GM18502 (cell line): ENCODE measurements around the gene BLCAP.

ENCODE experiments used
- ATAC-seq: cut with Tn5 transposase; IDR thresholded peaks from one replicate; pipeline ENCODE4 v1.9.1; 2021; ENCODE audit warnings: mild to moderate bottlenecking; ENCODE audit not compliant: unreplicated experiment, poor library complexity

The BLCAP gene

DNA sequence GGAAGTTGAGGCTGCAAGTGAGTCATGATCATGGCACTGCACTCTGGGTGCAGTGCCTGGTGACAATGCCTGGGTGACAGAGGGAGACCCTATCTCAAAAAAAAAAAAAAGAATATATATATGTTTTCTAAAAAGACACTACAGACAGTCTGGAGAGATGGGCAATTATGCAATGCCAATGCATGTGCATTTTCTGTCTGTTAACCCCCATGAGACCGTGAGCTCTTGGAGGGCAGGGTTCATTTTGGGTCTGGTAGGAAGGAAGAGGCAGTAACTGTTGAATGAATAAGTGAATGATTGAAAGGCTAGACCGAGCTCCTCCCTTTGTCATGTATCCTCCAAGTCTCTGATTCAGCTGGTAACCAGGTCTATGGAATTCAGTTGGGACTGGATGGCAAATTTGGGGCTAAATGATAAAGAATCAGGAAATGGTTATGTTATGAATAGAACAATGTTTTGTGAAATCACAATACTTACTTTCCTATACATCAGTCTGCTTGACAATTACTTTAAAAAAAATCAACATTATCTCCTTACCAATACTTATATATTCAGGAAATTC is 5.6 kb upstream of the BLCAP start:
- ATAC-seq = no peak

DNA sequence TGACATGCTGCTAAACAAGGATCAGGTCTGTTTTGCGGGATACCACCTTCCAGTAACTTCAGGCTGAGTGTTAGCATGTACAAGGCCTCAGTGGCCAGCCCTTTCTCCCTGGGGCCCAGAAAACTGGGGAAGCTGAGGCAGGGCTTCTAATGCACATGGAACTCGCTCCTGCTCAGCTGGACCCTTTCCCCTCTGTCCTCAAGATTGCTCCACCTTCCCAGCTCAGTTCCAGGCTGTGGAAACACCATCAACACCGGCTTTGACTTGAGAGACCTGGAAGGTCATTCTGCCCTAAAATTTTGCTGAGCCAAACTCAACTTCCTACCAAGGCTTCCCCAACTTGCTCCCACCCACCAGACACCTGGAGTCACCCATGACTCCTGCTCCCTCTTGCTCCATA is 4.2 kb upstream of the BLCAP start:
- ATAC-seq = no peak

DNA sequence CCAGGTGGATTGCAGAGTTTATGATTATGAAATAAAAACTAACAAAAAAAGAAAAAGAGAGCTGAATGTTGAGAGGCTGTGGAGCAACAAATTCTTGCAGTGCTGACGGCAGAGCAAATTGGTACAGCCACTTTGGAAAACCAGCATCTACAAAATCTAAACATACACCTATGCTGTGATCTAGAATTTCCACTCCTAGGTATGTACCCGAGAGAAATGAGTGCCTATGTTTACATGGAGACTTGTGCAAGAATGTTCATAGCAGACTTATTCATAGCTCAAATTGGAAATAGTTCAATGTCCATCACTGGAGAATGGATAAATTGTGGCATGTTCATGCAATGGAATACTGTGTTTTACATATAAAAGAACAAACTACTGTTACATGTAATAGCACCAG is 3.0 kb upstream of the BLCAP start:
- no peak for ATAC-seq

DNA sequence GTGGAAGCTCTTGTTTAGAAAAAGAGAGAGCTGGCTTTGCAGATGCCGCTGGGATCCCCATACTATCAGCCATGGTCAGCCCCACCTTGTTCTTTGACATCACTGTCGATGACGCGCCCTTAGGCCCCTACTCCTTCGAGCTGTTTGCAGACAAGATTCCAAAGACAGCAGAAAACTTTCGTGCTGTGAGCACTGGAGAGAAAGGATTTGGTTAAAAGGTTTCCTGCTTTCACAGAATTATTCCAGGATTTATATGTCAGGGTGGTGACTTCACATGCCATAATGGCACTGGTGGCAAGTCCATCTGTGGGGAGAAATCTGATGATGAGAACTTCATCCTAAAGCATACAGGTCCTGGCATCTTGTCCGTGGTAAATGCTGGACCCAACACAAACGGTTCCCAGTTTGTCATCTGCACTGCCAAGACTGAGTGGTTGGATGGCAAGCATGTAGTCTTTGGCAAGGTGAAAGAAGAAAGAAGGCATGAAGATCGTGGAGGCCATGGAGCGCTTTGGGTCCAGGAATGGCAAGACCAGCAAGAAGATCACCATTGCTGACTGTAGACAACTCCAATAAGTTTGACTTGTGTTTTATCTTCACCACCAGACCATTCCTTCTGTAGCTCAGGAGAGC is 2.4 kb upstream of the BLCAP start:
- no peak for ATAC-seq

DNA sequence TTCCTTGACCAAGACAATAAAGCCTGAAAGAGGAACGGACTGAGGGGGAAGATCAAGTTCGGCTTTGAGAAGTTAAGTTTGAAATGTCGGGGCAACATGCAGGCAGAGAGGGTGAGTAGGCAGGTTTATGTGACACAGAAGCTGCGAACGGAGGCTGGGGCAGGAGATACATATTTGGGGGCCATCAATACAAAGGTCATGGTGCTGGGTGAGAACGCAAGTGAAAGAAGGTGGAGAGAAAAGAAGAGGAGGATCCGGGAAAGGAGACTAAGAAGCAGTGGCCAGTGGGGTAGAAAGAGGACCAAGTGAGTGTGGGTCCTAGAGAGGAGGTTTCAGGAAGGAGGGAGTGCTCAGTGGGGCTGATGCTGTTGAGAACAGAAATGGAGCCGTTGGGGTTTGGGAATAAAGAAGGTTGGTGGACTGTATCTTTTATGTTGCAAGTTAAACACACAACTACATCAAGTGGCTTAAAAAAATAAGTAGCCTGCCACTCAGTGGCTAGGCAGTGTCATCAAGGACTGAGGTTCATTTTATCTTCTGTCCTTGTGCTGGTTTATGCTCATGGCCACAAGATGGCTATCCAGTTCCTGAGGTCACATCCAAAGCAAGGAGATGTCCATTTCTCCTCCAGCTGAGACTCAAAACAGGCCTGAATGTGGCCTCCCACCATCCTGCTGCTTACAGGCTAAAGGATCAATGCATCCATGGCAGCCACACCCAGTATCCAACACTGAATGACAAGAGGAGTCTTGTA is 1.7 kb upstream of the BLCAP start:
- no peak for ATAC-seq

DNA sequence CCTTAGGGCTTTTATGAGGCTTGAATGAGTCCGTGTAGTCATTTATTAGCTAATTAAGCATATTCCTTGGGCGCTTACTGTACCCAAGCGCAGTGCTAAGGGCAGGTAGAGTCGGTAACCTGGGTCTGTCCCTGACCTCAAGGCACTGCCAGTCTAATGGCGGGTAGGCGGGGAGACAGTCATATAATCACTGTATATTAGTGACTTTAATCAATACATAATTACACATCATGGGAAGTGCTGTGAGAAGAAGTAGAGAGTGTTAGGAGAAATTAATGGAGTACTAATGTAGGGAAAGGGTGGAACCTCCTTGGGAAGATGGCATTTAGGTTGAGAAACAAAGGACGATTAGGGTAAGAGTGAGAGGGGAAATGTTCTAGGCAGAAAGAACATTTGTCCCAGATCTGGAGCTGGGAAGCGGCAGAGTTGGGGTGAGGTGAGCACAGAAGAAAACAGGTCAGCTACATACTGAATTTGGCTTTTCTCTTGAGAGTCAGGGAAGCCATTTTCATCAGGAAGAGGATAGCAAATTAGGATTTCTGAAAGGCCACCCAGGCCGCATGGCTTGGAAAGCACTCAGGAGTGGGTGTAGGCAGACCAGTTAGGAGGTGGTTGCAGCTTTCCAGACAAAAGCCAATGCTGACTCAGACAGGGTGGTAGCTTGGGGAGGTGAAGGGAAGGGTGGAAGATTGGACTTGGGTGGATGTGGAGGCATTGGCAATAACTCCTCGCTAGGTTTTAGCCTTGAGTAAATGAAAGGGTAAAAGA is 954 bp upstream of the BLCAP start:
- no peak for ATAC-seq

DNA sequence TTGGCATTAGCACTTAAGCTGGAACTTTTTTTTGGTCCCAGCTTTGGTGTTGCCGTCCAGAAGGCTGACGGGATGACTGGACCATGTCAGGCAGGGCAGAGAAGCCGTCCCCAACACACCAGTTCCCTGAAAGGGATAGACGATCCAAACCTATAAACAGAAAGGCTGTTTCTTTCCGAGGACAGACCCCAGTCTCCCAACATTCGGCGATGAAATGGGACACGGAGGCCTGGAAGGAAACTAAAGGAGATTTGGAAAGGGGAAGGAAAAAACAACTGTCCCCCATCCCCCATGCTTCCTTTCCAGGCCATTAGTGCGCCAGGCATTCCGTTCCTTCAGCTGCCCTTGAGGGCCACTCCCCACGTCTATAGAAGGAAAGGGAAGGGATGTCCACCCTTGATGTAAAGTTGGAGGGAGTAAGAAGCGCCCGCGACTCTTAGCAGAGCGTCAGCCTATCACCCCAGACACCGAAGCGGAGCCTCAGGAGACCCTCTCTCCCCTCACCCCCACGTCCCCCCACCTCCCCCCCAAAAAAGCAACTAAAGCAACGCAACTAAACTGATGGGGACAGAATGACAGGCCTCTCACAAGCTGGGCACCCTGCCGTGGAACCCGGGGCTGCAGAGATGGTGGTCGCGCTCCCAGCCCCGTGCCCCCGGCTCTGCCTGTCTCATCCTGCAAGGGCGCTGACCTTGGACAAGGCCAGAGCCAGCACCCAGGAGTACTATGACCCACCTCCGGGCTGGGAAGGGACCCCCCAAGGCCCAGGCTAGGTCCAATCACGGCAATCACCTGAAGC is 638 bp downstream of the BLCAP start:
- no peak for ATAC-seq

DNA sequence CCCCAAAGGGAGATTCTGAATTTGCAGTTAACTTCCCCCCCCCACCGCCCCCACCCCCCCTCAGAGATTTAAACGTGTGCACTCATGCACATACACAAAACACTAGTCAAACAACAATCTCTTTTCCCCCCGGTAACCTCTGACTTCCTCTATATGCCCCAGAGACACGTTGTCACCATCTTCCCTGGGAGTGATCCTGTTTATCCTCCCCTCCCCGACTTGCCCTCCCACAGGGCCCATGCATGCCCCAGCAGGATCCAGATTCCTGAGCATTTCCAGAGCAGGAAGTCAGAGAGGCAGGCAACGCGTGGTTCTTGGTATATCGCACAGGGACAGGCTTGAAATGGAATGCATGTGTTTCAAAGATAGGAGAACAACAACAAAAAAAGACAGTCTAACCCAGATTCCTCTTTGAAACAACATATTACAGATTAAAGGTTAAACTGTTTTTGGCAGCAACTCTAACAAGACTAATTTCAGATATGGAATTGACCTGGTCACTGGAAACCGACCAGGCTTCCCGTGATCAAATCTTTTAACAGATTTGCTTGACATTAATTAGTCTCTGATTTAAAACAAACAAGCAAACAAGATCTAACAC is 1.3 kb downstream of the BLCAP start:
- ATAC-seq = no peak

DNA sequence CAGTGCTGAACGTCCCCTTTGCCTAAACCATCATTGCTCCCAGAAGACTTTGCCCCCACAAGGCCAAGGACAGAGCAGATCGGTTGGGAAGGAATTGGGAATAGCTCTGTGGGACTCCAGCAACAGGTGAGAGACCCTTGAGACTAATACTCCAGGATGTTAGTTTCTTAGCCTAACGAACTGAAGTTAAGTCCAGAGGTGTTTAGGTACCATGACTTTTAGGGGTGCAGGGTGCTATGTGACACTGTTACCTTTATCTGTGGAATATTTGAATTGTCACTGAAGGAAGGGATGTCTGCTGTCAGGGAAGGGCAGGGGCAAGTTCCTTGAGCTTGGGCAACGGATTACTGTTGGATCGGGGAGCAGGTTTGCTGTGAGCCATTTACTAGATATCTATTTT is 1.9 kb downstream of the BLCAP start:
- no peak for ATAC-seq

DNA sequence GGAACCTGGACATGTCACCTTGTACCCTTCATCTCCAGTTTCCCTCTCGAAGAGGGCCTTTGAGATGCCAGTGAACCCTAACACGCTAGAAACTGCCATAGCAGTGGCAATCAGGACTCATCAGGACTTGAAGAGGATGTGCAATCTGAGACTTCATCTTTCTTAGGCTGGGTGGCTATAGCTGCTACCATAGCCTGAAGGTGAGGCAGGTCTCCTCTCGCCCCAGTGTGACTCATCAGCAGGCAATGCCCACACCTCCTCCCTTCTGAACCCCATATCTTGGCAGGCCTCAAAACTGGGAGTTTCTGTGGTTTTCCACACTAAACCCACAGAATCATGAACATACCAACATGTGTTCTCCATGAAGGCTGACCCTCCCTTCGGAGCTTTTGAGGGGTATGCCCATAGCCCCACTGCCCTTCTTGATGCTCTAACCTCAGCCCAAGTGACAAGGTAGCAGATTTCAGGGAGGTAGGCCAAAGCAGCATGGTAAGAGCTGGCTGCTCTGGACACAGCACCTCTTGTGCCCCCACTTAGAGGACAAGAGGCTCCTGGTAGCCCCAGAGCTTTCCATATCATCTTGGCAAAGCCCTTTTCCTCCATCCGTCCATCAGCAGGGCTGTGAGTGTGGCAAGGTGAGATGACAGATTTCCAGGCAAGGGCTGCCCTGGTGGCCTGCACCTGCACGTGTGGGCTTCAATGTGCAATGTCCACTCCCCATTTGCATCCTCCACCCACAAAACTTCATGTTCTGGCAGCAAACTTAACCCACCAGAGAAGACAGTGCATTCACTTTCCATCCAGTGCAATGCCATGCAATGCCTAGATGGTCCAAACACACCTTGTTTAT is 2.6 kb downstream of the BLCAP start:
- ATAC-seq = no peak

DNA sequence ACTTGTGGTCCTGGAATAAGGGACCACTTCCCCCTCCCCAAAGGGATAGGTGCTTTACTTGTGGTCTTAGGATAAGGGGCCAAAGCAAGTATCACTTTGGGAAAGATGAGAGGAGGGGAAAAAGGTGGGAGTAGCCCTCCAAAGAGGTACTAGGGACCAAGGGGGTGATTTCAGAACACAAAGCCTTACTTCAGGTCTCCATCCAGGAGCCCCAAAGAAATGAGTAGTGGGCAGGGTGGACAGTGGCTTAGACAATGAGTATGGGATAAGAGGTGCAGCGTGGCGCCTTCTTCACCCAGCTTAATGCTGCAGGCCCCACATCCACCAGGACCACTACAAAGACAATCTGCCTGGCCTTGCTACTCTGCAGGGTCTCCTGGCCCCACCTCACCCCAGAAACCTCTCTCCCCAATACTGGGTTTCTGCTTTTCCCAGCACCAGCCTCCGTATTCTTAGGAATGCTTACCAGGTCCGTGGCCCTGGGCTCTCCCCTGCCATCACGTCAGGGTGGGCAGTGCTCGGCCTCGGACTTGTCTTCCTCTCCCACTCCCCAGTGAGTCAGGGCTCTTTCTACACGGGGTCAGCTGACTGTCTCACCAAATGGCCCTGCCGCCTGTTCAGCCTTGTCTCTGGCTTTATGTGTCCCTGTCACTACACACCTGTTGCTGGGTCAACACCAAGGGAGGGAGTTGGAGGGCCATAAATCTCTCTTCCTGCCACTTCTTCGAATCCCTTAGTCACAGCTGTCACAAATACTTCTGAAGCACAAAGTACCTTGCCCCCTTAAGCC is 3.6 kb downstream of the BLCAP start:
- no peak for ATAC-seq

DNA sequence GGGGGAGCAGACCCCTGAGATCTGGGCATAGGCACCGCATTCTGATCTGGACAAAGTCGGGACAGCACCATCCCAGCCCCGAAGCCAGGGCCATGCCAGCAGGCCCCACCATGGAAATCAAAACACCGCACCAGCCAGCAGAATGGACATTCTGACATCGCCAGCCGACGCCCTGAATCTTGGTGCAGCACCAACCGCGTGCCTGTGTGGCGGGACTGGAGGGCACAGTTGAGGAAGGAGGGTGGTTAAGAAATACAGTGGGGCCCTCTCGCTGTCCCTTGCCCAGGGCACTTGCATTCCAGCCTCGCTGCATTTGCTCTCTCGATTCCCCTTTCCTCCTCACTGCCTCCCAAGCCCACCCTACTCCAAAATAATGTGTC is 4.7 kb downstream of the BLCAP start:
- no peak for ATAC-seq

DNA sequence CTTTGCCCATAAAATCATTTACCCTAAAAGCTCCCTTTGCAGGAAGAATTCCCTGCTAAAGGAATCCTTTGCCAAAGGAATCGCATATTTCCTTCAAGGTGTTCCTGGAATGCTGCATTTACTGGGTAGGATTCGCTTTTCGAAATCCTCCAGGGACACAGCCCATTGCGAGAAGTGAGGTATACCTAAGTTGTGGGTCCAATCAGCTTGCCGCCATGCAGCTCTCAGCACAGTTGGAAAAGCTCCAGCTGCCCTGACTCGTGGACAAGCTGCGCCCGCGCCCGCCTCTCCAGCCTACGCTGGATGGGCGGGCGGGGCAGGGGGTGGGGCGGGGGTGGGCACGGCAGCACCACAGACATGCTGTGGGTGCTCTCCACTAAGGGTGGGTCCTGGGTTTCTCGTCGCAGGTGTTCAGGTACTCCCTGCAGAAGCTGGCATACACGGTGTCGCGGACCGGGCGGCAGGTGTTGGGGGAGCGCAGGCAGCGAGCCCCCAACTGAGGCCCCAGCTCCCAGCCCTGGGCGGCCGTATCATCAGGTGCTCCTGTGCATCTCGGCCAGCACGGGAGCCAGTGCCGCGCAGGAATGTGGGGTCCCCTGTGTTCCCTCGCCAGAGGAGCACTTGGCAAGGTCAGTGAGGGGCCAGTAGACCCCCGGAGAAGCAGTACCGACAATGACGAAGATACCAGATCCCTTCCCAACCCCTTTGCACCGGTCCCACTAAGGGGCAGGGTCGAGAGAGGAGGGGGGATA is 5.2 kb downstream of the BLCAP start:
- no peak for ATAC-seq

DNA sequence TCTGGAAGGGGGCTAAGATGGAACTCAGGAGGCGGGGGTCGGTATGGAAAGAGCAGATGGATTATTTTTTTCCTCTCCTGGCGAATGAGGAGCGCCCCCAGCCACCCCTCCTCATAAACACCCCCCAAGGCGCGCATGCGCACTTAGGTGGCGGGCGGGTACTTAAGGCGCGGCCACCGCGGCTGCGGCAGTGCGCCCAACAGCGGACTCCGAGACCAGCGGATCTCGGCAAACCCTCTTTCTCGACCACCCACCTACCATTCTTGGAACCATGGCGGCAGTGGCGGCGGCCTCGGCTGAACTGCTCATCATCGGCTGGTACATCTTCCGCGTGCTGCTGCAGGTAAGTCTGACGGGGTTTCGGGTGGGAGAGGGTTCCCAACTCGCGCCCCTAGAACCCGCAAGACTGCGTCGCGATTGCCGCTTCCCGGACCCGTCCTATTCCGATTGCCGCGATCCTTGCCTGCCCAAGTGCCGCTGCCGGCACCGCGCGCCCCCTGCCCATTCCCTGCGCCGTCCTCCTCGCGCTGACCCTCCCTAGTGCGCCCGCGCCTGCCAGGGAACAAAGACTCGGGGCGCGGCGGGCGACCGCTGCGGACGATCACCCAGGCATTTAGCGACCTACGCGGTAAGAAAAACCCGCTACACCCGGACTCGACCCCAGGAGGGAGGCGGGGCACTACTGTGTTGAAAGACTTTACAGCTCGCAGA is 6.5 kb downstream of the BLCAP start, which contains the start of gene NNAT:
TSS of gene NNAT (plus strand) at position 190 of the 711 bp plus-strand sequence. CDS start at position 272, 82 bp downstream.
- no peak for ATAC-seq

DNA sequence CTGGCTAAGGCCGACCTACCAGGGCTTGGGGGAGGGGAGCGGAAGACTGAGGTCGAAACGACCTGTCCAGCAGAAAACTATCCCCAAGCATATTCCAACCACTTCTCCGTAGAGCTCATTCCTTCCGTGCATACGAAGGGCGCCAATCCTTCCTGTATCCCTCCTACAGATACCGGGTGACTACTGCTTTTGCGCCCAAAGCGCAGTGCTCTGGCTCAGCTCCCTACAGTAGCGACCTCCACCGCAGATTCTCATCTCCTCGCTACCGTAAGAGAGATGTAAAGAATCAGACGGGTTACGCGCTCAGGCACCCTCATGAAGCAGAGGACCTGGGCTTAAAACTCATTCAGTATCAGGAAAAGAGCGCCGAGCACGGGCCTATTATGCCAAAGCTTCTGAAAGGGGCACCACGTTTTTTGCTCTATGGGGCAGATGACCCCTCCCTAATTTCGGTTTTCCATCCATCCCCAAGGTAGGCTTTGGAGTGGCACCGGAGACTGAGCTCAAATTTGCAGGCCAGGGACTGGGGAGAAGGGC is 7.2 kb downstream of the BLCAP start:
- ATAC-seq = no peak

DNA sequence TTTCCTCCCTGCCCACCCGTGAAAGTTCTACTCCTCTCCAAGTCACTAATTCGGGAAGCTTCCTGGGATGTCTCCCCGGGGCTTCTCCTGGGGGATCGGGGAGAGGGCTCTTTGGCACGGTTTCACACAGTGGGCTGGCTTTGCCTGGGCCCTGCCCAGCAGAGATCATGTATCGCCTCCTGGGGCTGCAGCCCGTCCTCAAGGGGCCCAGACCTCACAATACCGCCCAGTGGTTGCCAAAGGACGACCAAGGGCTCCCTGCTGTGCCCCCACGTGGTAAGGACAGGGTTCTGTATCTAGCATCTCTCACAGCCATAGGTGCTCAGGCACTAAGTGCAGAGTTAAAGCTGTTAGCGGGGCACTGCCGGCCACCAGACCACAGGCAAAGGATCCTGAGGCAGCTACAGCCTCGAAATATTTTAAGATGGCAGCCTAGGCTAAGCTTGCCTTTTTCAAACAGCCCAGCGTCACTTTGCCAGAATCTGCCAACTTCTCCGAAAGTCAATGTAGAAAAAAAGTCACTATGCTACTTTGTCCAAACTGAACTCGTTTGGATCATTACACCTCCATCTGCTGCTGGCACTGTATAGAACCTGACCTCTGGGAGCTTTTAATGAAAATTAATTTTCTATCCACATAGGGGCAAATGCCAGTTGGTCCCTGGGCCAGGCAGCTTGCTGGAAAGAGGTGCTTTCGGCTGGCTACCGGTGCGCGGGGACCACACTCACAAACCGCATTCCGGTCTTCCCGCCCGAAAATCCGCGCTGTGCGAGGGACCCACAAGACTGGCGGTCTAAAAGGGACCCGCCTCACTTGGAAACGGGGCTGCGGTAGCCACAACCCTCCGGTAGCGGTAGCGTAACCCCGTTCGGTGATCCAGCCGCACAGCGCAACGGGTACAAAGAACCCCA is 7.9 kb downstream of the BLCAP start:
- no peak for ATAC-seq
